ENCODE data around the gene ZCCHC8. TPM values are rescaled to one million over a fixed set of nuclear protein-coding genes. Genes with fewer than 3 reads are reported as not detected.
A peak's percentile ranks its signal among the peaks of the same experiment; 100 is the strongest.
"Not testable (repeated sequence)": the region's sequence is repeated elsewhere in the genome, so short reads cannot be mapped to it uniquely, and the experiment has no call there.

The ZCCHC8 gene
- total RNA-seq, 1 donor: 22.8 TPM

DNA sequence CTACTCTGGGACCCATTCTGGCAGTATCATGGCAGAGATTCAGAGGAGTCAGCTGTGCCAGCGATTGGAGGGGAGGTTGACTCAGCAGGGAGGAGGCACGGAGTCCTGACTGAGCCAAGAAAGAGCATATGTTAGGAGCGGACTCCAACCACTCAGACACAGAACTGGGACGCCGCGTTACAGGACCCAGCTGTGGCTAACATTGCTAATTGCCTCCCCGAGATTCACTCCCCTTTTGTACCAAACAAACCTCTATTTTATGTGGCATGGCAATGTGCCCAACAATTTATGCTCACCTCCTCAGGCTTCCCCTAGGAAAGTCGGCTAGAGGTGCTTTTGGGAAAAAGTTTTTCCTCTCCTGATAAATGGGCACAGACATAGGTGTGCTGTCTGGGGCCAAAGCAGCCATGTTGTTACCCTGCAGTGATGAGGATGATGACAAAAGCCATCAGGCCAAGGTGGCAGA, 63.0 kb downstream of the ZCCHC8 start:
- Histone ChIP-seq H3K27ac (ENCODE audit: low read depth, low read length) (no peak overlapping the region), H3K27me3 (ENCODE audit: insufficient read depth, low read length) (no peaks in the 10 kb centered on the region), H3K9me3 (ENCODE audit: low read depth, low read length) (no peaks in the 10 kb centered on the region), H3K36me3 (ENCODE audit: insufficient read depth, low read length) (no peaks in the 10 kb centered on the region), H2AFZ (ENCODE audit: low read length) (peak overlapping the region; percentile 36), H3K79me2 (ENCODE audit: insufficient read depth, low read length) (no peaks in the 10 kb centered on the region), H3K4me2 (ENCODE audit: insufficient read depth, low read length) (peak overlapping the region; percentile 66), H3K4me3 (ENCODE audit: insufficient read depth, low read length) (peak overlapping the region; percentile 28), H4K20me1 (ENCODE audit: insufficient read depth, low read length) (no peaks in the 10 kb centered on the region), H3K4me1 (ENCODE audit: insufficient read depth, low read length) (peaks cover 6% of the 10 kb centered on the region)
- TF ChIP-seq, protein P1, sequence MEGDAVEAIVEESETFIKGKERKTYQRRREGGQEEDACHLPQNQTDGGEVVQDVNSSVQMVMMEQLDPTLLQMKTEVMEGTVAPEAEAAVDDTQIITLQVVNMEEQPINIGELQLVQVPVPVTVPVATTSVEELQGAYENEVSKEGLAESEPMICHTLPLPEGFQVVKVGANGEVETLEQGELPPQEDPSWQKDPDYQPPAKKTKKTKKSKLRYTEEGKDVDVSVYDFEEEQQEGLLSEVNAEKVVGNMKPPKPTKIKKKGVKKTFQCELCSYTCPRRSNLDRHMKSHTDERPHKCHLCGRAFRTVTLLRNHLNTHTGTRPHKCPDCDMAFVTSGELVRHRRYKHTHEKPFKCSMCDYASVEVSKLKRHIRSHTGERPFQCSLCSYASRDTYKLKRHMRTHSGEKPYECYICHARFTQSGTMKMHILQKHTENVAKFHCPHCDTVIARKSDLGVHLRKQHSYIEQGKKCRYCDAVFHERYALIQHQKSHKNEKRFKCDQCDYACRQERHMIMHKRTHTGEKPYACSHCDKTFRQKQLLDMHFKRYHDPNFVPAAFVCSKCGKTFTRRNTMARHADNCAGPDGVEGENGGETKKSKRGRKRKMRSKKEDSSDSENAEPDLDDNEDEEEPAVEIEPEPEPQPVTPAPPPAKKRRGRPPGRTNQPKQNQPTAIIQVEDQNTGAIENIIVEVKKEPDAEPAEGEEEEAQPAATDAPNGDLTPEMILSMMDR (IDR thresholded peaks at IDR 0.05; ENCODE audit: extremely low read depth, low read depth, low read length): no peak
- DNase-seq (ENCODE audit: insufficient read length, low spot score, missing footprints): peak; percentile 91

DNA sequence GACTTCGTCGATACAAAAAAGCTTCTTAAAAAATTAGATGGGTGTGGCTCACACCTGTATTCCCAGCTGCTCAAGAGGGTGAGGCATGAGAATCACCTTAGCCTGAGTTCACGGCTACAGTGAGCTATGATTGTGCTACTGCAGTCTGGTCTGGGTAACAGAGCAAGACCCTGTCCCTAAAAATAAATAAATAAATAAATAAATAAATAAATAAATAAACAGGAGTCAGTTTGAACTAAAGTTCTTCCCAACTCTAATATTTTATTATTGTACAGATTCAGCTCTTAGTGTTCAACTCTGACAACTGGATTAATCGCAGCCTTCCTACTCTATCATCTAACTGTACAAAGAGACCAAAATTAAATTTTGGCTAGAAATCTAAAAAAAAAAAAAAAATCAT, 65.5 kb downstream of the ZCCHC8 start:
- H3K27me3 ChIP-seq (ENCODE audit: insufficient read depth, low read length): no peaks in the 10 kb centered on the region
- H3K4me1 ChIP-seq (ENCODE audit: insufficient read depth, low read length): peaks cover 6% of the 10 kb centered on the region
- no peaks in the 10 kb centered on the region for H3K79me2 ChIP-seq (ENCODE audit: insufficient read depth, low read length)
- DNase-seq (ENCODE audit: insufficient read length, low spot score, missing footprints): no peak
- no peak overlapping the region for H3K27ac ChIP-seq (ENCODE audit: low read depth, low read length)
- no peak overlapping the region for H3K4me2 ChIP-seq (ENCODE audit: insufficient read depth, low read length)
- H3K9me3 ChIP-seq (ENCODE audit: low read depth, low read length): no peaks in the 10 kb centered on the region
- no peak overlapping the region for H3K4me3 ChIP-seq (ENCODE audit: insufficient read depth, low read length)
- H4K20me1 ChIP-seq (ENCODE audit: insufficient read depth, low read length): no peaks in the 10 kb centered on the region
- H3K36me3 ChIP-seq (ENCODE audit: insufficient read depth, low read length): no peaks in the 10 kb centered on the region
- H2AFZ ChIP-seq (ENCODE audit: low read length): no peak overlapping the region
- TF ChIP-seq, protein P1 (IDR thresholded peaks at IDR 0.05; ENCODE audit: extremely low read depth, low read depth, low read length): no peak

DNA sequence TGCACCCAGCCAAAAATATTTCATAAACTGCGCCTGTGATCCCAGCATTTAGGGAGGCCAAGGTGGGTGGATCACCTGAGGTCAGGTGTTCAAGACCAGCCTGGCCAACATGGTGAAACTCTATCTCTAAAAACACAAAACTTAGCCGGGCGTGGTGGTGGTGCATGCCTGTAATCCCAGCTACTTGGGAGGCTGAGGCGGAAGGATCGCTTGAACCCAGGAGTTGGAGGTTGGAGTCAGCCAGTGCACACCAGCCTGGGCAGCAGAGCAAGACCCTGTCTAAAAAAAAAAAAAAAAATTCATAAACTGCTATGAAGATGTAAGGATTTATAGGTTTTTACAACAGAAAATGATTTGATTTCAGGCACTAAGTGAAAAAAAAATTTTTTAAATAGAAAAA, 71.7 kb downstream of the ZCCHC8 start:
- H3K9me3 ChIP-seq (ENCODE audit: low read depth, low read length); H3K36me3 ChIP-seq (ENCODE audit: insufficient read depth, low read length); H3K27ac ChIP-seq (ENCODE audit: low read depth, low read length); H3K27me3 ChIP-seq (ENCODE audit: insufficient read depth, low read length); H3K4me1 ChIP-seq (ENCODE audit: insufficient read depth, low read length); H3K4me3 ChIP-seq (ENCODE audit: insufficient read depth, low read length); DNase-seq (ENCODE audit: insufficient read length, low spot score, missing footprints); H4K20me1 ChIP-seq (ENCODE audit: insufficient read depth, low read length); H2AFZ ChIP-seq (ENCODE audit: low read length); H3K4me2 ChIP-seq (ENCODE audit: insufficient read depth, low read length); H3K79me2 ChIP-seq (ENCODE audit: insufficient read depth, low read length): not testable (repeated sequence)

DNA sequence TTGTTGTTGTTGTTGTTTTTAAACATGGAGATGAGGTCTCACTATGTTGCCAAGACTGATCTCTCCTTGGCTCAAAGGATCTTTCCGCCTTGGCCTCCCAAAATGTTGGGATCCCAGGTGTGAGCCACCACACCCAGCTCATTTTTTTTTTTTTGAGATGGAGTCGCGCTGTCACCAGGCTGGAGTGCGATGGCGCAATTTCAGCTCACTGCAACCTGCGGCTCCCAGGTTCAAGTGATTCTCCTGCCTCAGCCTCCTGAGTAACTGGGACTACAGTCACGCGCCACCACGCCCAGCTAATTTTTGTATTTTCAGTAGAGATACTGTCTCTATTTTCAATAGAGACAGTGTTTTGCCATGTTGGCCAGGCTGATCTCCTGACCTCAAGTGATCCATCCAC, 73.3 kb downstream of the ZCCHC8 start:
- Histone ChIP-seq H3K9me3 (ENCODE audit: low read depth, low read length) (no peaks in the 10 kb centered on the region), H3K79me2 (ENCODE audit: insufficient read depth, low read length) (no peaks in the 10 kb centered on the region), H4K20me1 (ENCODE audit: insufficient read depth, low read length) (no peaks in the 10 kb centered on the region), H3K4me2 (ENCODE audit: insufficient read depth, low read length) (no peak overlapping the region), H2AFZ (ENCODE audit: low read length) (no peak overlapping the region), H3K4me3 (ENCODE audit: insufficient read depth, low read length) (no peak overlapping the region), H3K36me3 (ENCODE audit: insufficient read depth, low read length) (no peaks in the 10 kb centered on the region), H3K4me1 (ENCODE audit: insufficient read depth, low read length) (peaks cover 10% of the 10 kb centered on the region), H3K27me3 (ENCODE audit: insufficient read depth, low read length) (no peaks in the 10 kb centered on the region), H3K27ac (ENCODE audit: low read depth, low read length) (no peak overlapping the region)
- TF ChIP-seq, protein P1 (IDR thresholded peaks at IDR 0.05; ENCODE audit: extremely low read depth, low read depth, low read length): no peak
- DNase-seq (ENCODE audit: insufficient read length, low spot score, missing footprints): no peak

Measured in osteoblast (primary cell).